Measurements from ENCODE around the gene PLOD2. TPM values are rescaled to one million over a fixed set of nuclear protein-coding genes. Genes with fewer than 3 reads are reported as not detected.
A peak's percentile ranks its signal among the peaks of the same experiment; 100 is the strongest.

The PLOD2 gene
- total and polyA plus RNA-seq, 2 of the 4 experiments (the other 2 are of a cell fraction): 84.0 to 117 TPM

DNA sequence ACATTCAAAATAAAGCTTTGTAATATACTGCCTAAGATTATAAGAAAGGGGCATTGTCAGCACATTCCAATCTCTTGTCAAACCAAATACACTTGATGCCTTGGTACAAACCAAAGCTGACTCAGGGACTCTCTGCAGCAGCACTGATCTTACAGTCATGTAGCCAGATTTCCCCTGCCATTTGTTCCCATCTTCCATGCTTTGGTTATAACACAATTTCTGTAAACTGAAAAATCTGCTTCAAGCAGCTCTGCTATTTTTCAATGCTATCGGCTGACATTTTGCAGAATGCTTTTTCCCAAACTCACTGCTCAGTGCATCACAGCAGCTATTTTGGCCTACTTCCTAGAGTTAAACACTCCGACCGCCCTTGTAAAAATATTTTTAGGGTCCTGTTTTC, 18.2 kb downstream of the PLOD2 start:
- no CpG with 5 or more reads among the region's 3 CpGs for WGBS, 2 experiments (ENCODE audit: extremely low coverage in 2 of 2, insufficient read length in 1 of 2)
- dilution Hi-C loops (cut with HindIII; ENCODE audit: low sequenced_read_pairs, unreplicated experiment): no loop called here

More for the DNA sequence above, 18.2 kb downstream of the PLOD2 start:
- Histone ChIP-seq H3K27ac (ENCODE audit: insufficient read depth, low read length) (no peak overlapping the region), H3K27me3 (ENCODE audit: control insufficient read depth, insufficient read depth, low read length) (no peaks in the 10 kb centered on the region), H3K9me3 (ENCODE audit: control insufficient read depth, insufficient read depth, low read length) (no peaks in the 10 kb centered on the region), H3K56ac (ENCODE audit: extremely low read depth, insufficient read depth, low read length) (no peak overlapping the region), H3K4ac (ENCODE audit: low read depth, low read length) (no peak overlapping the region), H3K4me3 (ENCODE audit: insufficient read depth, low read depth, low read length) (no peak overlapping the region), H3K14ac (replicated peaks; ENCODE audit: low read depth, low read length) (no peak overlapping the region), H3K36me3 (ENCODE audit: control insufficient read depth, insufficient read depth, low read length) (0 out of 2 replicates have a peak, but pooled peaks cover 1% of the 10 kb centered on the region), H4K8ac (ENCODE audit: low read depth in 2 of 2, low read length in 2 of 2) (no peak overlapping the region), H3K4me2 (ENCODE audit: low read depth, low read length) (no peak overlapping the region), H3K18ac (ENCODE audit: low read depth, low read length) (no peak overlapping the region), H3K23ac (ENCODE audit: low read depth, low read length) (no peak overlapping the region), H2BK15ac (ENCODE audit: low read depth, low read length) (no peak overlapping the region), H2BK120ac (ENCODE audit: low read depth, low read length) (no peak overlapping the region), H3K9me1 (ENCODE audit: insufficient read depth, low read length) (peaks cover 16% of the 10 kb centered on the region), H4K20me1 (ENCODE audit: insufficient read depth, low read length) (peaks cover 63% of the 10 kb centered on the region), H2AK5ac (ENCODE audit: low read depth, low read length) (no peak overlapping the region), H3K9ac (ENCODE audit: low read depth, low read length) (no peak overlapping the region), H2AFZ (replicated peaks; ENCODE audit: low read length, poor library complexity) (no peak overlapping the region), H3K4me1 (ENCODE audit: control insufficient read depth, insufficient read depth, low read length) (peaks cover 17% of the 10 kb centered on the region), H2BK5ac (ENCODE audit: low read depth, low read length, poor library complexity, severe bottlenecking) (no peak overlapping the region), H3K79me1 (ENCODE audit: low read depth in 1 of 2, low read length in 2 of 2) (peaks cover 14 to 56% of the 10 kb centered on the region in 2 experiments), H2BK20ac (ENCODE audit: low read depth, low read length) (no peak overlapping the region), H2AK9ac (replicated peaks; ENCODE audit: low read depth, low read length, poor library complexity) (no peak overlapping the region), H4K91ac (ENCODE audit: insufficient read depth, low read depth, low read length) (no peak overlapping the region), H4K5ac (ENCODE audit: low read depth, low read length) (no peak overlapping the region)
- TF ChIP-seq MAFK (IDR thresholded peaks at IDR 0.05; ENCODE audit: low read depth, low read length) (peak; percentile 95), NFE2L2 (IDR thresholded peaks at IDR 0.05; ENCODE audit: low read depth, low read length) (0 out of 2 replicates have a peak, but pooled peaks have one; percentile 5)
- TF ChIP-seq, protein P1, sequence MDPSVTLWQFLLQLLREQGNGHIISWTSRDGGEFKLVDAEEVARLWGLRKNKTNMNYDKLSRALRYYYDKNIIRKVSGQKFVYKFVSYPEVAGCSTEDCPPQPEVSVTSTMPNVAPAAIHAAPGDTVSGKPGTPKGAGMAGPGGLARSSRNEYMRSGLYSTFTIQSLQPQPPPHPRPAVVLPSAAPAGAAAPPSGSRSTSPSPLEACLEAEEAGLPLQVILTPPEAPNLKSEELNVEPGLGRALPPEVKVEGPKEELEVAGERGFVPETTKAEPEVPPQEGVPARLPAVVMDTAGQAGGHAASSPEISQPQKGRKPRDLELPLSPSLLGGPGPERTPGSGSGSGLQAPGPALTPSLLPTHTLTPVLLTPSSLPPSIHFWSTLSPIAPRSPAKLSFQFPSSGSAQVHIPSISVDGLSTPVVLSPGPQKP (IDR thresholded peaks at IDR 0.05; ENCODE audit: borderline replicate concordance, low read depth, low read length): no peak
- CTCF ChIA-PET: interaction anchor here (0.9 to 1.0 kb wide), 2 partner anchors 78 to 184 kb away, joined by 3 read pairs; no protein-coding TSS in a partner anchor
- ATAC-seq (ENCODE audit: low read depth) (peak; percentile 80), DNase-seq (peak; percentile 80)
- intact Hi-C loops (cut with micrococcal nuclease): loop anchor here (1.0 to 2.0 kb wide), 2 partner anchors 10 to 16 kb away; no protein-coding TSS in a partner anchor
- in situ Hi-C loops (cut with MboI; ENCODE audit: low sequenced_read_pairs): no loop called here
- POLR2A ChIA-PET (ENCODE audit: unreplicated experiment): interaction anchor here (0.7 kb wide), 1 partner anchor 14 kb away, joined by 3 read pairs; no protein-coding TSS in a partner anchor
- no TSS peak for BruUV-seq (replicated peaks)

Data from IMR-90 (cell line).